NT2/D1 (cell line): ENCODE results near the gene ZNF823.

Experiments used
- DNase-seq: peaks from one replicate; pipeline ENCODE4 v3.0.0-alpha.2; 2011; ENCODE audit warnings: low read depth, low spot score
- H3K27me3 ChIP-seq: 2 replicates; pipeline ENCODE4 v1.6.0; 2011; ENCODE audit warnings: mild to moderate bottlenecking; ENCODE audit not compliant: insufficient read length, insufficient read depth
- H3K36me3 ChIP-seq: 2 replicates; pipeline ENCODE4 v1.6.1; 2011; ENCODE audit warnings: mild to moderate bottlenecking, low read length, mixed read lengths; ENCODE audit not compliant: insufficient read depth, insufficient read length
- H3K4me1 ChIP-seq: 2 replicates; pipeline ENCODE4 v1.5.1; 2011; ENCODE audit not compliant: insufficient read depth, insufficient read length
- H3K4me3 ChIP-seq: 2 replicates; pipeline ENCODE4 v1.5.1; 2011; ENCODE audit warnings: low read depth; ENCODE audit not compliant: insufficient read length
- H3K9ac ChIP-seq: 2 replicates; pipeline ENCODE4 v1.6.0; 2011; ENCODE audit warnings: low read depth; ENCODE audit not compliant: insufficient read length
- H3K9me3 ChIP-seq: 2 replicates; pipeline ENCODE4 v1.5.1; 2011; ENCODE audit warnings: mild to moderate bottlenecking, low read length; ENCODE audit not compliant: insufficient read depth
- SUZ12 ChIP-seq: IDR thresholded peaks from 2 replicates; pipeline ENCODE4 v1.6.1; 2011; ENCODE audit not compliant: insufficient read length, insufficient read depth; ENCODE audit errors: extremely low read depth
- YY1 ChIP-seq: IDR thresholded peaks from 2 replicates; pipeline ENCODE4 v1.6.1; 2011; ENCODE audit not compliant: insufficient read length, insufficient read depth
- ZNF274 ChIP-seq: IDR thresholded peaks from 2 replicates; pipeline ENCODE4 v1.6.1; 2011; ENCODE audit warnings: mild to moderate bottlenecking, low read depth, low read length

Gene ZNF823

GRCh38 chr19:11754663-11755062, 15.9 kb upstream of the ZNF823 start:
- Histone ChIP-seq H3K4me3 (no peak overlapping the region), H3K27me3 (no peaks in the 10 kb centered on the region), H3K9ac (no peak overlapping the region), H3K4me1 (no peaks in the 10 kb centered on the region), H3K36me3 (no peaks in the 10 kb centered on the region), H3K9me3 (peaks cover 21% of the 10 kb centered on the region)
- TF ChIP-seq YY1, result no peak
- no peak for TF ChIP-seq ZNF274
- no peak for TF ChIP-seq SUZ12
- DNase-seq, result no peak

GRCh38 chr19:11752244-11752736, 13.5 kb upstream of the ZNF823 start:
- Histone ChIP-seq H3K36me3 (no peaks in the 10 kb centered on the region), H3K4me3 (no peak overlapping the region), H3K27me3 (no peaks in the 10 kb centered on the region), H3K4me1 (no peaks in the 10 kb centered on the region), H3K9me3 (peaks cover 33% of the 10 kb centered on the region), H3K9ac (no peak overlapping the region)
- no peak for TF ChIP-seq ZNF274
- TF ChIP-seq YY1, result no peak
- TF ChIP-seq SUZ12, result no peak
- DNase-seq, result no peak

- Histone ChIP-seq H3K27me3 (no peaks in the 10 kb centered on the region), H3K4me1 (no peaks in the 10 kb centered on the region), H3K4me3 (no peak overlapping the region), H3K9ac (no peak overlapping the region), H3K36me3 (no peaks in the 10 kb centered on the region), H3K9me3 (peaks cover 21% of the 10 kb centered on the region)
- DNase-seq, result no peak
- no peak for TF ChIP-seq YY1
- TF ChIP-seq SUZ12, result no peak
- no peak for TF ChIP-seq ZNF274
Measured at GRCh38 chr19:11749751-11750150, 11.0 kb upstream of the ZNF823 start.

GRCh38 chr19:11747277-11747676, 8.5 kb upstream of the ZNF823 start:
- Histone ChIP-seq H3K9me3 (peaks cover 21% of the 10 kb centered on the region), H3K4me3 (no peak overlapping the region), H3K4me1 (no peaks in the 10 kb centered on the region), H3K36me3 (no peaks in the 10 kb centered on the region), H3K9ac (no peak overlapping the region), H3K27me3 (no peaks in the 10 kb centered on the region)
- DNase-seq, result no peak
- TF ChIP-seq ZNF274 (no peak), SUZ12 (no peak), YY1 (no peak)

- H3K4me3 ChIP-seq, result no peak overlapping the region
- DNase-seq, result no peak
- H3K9ac ChIP-seq, result no peak overlapping the region
- H3K9me3 ChIP-seq, result peaks cover 21% of the 10 kb centered on the region
- H3K4me1 ChIP-seq, result no peaks in the 10 kb centered on the region
- H3K27me3 ChIP-seq, result peaks cover 3% of the 10 kb centered on the region
- no peaks in the 10 kb centered on the region for H3K36me3 ChIP-seq
- TF ChIP-seq ZNF274 (no peak), YY1 (no peak), SUZ12 (no peak)
Measured at GRCh38 chr19:11745869-11746268, 7.1 kb upstream of the ZNF823 start.

- Histone ChIP-seq H3K9ac (peak overlapping the region; percentile 95), H3K4me3 (peak overlapping the region; percentile 86), H3K9me3 (no peaks in the 10 kb centered on the region), H3K27me3 (peaks cover 3% of the 10 kb centered on the region), H3K36me3 (peaks cover 9% of the 10 kb centered on the region), H3K4me1 (no peaks in the 10 kb centered on the region)
- TF ChIP-seq YY1 (no peak), ZNF274 (no peak), SUZ12 (no peak)
- DNase-seq, result no peak
Measured at GRCh38 chr19:11737964-11738745, 591 bp downstream of the ZNF823 start.

- Histone ChIP-seq H3K4me3 (no peak overlapping the region), H3K9ac (no peak overlapping the region), H3K9me3 (no peaks in the 10 kb centered on the region), H3K27me3 (no peaks in the 10 kb centered on the region), H3K36me3 (peaks cover 9% of the 10 kb centered on the region), H3K4me1 (no peaks in the 10 kb centered on the region)
- DNase-seq, result no peak
- TF ChIP-seq ZNF274 (no peak), YY1 (no peak), SUZ12 (no peak)
Measured at GRCh38 chr19:11736696-11737095, 2.0 kb downstream of the ZNF823 start.
